ENCODE results near the gene SSX2IP.

DNA sequence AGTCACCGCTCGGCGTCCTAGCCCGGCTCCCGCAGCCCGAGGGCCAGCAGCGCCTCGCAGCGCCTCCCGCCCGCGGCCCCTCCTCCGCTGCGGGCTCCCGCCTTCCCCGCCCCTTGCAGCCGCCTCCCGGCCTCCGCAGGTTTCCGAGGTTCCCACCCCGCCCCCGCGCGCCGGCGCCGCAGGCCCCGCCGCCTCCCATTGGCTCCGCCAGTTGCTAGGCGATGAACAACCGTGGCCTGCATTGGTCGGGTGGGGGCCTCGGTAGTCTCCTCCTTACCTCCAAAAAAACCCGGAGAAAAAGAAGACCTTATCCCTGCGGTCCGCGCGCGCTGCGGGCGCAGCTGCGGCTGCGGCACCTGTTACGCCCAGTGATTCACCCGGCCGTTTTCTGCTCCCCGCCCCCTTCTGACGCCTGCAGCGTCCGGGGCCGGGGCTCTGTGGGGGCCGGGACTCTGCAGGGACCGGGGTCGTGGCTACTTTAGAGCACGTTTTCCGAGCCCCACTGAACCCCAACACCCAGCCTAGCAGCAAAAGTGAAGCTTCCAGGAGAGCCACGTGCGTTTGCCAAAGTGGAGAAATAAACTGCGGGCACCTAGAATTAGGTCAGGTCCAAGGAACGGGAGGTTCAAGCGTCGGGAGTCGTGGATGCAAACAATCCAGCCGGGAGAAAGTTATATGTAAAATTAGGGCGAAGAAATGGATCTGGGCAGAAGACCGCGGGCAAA is at the start of gene SSX2IP:
- TF ChIP-seq CTCF (IDR thresholded peaks at IDR 0.05) = no peak
- no peak for TF ChIP-seq ZFX (IDR thresholded peaks at IDR 0.05; ENCODE audit: borderline replicate concordance)

Measured in 22Rv1 (cell line).